HUDEP-2 (cell line): ENCODE results near the gene THG1L.
"Not testable (repeated sequence)": the region's sequence is repeated elsewhere in the genome, so short reads cannot be mapped to it uniquely, and the experiment has no call there.

Experiments used
- DNase-seq, 76 experiments: peaks; one replicate each; lab custom pipeline; 2025; ENCODE audit not compliant: unreplicated experiment in 76 of 76; lab: John Stamatoyannopoulos, UW

THG1L gene

DNA sequence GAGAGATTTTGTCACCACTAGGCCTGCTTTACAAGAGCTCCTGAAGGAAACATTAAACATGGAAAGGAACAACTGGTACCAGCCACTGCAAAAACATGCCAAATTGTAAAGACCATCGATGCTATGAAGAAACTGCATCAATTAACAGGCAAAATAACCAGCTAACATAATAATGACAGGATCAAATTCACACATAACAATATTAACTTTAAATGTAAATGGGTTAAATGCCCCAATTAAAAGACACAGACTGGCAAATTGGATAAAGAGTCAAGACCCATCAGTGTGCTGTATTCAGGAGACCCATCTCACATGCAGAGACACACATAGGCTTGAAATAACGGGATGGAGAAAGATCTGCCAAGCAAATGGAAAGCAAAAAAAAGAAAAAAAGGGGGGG lies 8.3 kb upstream of the THG1L start:
- DNase-seq = not testable (repeated sequence)

DNA sequence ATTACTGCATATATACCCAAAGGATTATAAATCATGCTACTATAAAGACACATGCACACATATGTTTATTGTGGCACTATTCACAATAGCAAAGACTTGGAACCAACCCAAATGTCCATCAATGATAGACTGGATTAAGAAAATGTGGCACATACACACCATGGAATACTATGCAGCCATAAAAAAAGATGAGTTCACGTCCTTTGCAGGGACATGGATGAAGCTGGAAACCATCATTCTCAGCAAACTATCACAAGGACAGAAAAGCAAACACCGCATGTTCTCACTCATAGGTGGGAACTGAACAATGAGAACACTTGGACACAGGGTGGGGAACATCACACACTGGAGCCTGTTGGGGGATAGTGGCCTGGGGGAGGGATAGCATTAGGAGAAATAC lies 4.6 kb upstream of the THG1L start:
- not testable (repeated sequence) for DNase-seq

DNA sequence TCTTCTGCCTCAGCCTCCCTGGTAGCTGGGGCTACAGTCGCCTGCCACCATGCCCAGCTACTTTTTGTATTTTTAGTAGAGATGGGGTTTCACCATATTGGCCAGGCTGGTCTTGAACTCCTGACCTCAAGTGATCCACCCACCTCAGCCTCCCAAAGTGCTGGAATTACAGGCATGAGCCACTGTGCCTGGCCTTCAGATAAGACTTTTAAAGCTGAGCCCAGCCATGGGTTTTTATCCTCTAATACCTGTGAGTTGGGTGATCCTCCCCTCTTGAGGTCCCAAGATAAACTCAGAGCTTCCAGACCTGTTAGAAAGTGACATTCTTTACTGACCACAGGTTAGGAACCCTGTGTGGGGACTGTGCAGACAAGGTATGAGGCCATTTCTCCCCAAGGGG lies 3.4 kb upstream of the THG1L start:
- not testable (repeated sequence) for DNase-seq

DNA sequence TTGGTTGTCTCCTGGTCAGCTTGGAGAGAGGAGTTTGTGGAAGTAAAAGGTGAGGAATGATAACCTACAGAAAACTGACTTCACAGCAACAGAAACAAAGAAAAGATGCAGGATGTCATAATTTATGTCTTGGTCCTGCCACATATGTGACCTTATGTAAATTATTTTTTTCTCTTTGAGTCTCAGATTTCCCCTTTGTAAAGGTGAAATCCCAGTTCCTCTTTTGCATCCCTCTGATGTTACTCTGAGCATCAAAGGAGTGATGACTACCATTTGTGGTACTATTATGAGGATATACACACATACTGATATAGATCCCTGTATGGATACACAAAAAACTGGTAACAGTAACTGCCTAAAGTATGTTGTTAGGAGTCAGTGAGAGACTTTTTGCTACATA lies 1.4 kb upstream of the THG1L start:
- DNase-seq = no peak

DNA sequence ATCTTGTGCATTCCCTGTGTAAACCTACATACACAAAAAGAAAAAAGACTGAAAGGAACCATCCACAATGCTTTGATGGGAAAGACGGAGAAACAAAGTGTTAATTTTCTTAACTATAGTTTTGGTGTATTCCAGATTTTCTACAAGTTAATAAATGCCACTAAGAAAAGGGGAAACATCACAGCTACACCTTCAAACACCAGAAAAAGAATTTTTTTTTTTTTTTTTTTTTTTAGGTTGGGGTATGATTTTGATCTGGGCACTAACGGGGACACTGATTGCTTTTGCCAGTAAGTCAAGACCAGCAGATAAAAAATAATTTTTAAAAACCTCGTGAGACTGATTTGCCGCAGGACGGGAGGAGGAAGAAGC lies 334 bp upstream of the THG1L start:
- DNase-seq = no peak

DNA sequence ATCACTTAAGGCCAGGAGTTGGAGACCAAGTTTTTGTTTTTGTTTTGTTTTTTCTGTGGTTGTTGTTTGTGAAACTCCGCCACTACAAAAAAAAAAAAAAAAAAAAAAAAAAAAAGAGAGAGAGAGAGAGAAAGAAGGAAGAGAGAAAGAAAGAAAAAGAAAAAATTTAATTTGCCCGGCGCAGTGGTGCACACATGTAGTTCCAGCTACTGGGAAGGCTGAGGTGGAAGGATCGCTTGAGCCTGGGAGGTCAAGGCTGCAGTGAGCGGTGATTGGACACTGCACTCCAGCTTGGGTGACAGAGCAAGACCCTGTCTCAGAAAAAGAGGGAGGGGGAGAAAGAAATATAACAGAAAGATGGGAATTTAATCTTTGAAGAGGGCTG lies 902 bp downstream of the THG1L start:
- peak in 2 of 76 experiments; percentile 23 to 31 for DNase-seq

DNA sequence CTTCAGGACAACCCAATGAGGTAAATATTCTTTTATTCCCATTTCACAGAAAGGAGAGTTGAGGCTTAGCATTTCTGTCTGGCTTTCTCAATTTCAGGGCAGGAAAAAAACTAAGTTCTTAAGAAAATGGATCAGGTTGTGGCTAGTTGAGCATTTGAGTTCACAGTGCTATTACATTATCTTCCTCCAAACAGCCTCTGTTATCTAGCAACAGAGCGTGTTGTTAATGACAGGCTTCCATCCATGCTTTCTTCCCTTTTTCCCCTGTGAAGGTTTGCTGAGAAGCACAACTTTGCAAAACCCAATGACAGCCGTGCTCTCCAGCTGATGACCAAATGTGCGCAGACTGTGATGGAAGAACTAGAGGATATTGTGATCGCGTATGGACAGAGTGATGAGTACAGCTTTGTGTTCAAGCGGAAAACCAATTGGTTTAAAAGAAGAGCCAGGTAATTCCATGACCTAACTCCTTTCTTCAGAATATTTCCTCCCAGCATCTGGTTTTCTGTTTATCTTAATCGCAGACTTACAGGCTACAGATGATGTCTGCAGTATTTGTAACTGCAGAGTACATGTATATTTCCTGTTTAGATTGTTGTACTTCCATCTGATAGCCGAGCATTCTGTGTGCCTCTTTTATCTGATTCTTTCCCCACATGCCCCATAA lies 1.5 kb downstream of the THG1L start:
- DNase-seq = peak in 33 of 76 experiments; percentile 2 to 58 (median 32)

DNA sequence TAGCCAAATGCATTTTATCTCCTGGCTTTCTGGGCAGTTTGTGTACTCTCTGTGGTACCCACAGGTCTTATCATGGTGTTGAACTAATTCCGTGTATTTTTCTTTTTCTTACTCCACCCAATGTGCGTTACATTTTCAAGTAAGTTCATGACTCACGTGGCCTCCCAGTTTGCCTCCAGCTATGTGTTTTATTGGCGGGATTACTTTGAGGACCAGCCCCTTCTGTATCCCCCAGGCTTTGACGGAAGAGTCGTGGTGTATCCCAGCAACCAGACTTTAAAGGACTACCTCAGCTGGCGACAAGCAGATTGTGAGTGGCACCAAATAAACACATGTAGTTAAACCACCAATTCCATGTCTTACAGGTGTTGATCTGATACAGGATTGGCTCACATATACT lies 3.2 kb downstream of the THG1L start:
- peak in 2 of 76 experiments; percentile 15 to 16 for DNase-seq

DNA sequence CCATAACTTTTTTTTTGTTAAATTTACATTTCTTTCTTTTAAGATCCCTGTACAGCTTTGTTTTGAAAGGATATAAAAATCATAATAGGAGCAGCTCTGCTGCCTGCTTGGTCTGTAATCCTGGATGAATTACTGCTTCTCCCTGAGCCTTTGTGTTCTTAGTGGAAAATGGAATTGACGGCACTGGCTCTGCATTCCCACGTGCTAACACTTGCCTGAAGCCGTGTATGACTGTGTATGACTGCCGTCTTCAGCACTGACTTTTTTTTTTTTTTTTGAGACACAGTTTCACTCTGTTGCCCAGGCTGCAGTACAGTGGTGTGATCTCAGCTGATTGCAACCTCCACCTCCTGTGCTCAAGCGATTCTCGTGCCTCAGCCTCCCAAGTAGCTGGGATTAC lies 4.8 kb downstream of the THG1L start:
- DNase-seq = no peak

DNA sequence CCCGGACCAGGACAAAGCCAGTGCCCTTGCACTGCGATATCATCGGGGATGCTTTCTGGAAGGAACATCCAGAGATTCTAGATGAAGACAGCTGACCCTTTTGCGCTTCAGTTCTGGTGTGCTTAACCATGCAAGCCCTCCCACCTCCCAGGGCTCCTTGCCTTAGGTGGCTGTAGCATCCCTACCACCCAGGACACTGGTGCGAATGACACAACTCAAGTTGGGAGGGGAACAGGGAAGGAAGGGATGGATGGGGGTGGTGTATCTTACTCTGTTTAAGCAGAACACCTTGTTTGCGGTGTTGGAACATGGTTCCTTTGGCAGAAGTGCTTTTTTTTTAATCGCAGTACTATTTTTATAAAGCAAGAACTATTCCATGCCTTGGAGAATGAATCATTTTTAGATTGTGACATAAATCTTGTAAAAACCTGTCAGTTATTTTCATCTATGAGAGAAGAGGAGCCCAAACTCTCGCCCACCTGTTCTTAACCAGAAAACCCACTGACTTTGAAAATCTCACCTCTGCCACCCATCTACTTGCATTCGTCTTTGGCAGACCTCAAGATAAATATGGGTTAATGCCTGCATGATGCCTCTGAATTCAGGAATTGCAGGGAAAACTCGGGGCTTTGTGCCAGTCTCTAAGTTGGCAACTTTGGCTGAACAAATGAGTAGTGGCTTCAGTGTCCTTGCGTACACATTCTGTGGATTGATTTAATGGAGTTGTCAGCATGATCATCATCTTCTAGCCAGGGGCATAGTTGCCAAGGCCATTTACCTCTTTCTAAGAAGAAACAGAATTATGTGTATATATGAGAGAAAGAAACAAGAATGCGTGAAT lies 8.4 kb downstream of the THG1L start:
- no peak for DNase-seq

DNA sequence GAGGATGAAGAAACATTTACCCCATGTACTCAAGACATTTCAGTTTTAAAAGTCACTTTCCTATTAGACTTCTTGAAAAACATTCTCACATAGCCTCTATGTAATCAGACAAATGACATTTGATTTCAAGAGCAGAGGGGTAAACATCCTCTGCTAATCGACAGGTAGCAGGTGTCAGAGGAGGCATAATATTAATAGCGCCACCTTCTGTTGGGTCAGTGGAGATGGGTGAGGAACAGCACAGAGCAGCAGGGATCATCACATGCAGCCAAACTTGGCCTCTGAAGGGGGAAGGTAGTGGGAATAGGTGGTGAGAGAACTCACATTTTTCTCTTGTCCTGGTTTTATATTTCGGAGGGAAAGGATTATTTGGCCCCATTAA lies 9.0 kb downstream of the THG1L start:
- peak in 22 of 76 experiments; percentile 2 to 39 (median 21) for DNase-seq

DNA sequence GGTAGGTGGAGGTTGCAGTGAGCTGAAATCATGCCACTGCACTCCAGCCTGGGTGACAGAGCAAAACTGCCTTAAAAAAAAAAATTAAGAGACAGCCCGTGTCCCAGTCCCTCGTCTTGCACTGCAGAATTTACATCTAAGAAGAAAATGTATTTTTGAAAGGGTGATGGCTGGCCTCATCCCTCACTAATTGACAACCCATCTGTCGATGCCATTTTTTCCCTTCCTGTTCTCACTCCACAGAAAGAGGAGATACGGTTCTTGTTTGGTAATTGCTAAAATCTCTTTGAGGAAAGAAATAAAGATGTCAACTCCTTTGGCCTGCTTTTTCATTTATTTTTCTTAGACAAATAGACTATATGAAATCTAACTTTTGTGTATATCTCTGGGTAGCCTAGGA lies 9.9 kb downstream of the THG1L start:
- no peak for DNase-seq

DNA sequence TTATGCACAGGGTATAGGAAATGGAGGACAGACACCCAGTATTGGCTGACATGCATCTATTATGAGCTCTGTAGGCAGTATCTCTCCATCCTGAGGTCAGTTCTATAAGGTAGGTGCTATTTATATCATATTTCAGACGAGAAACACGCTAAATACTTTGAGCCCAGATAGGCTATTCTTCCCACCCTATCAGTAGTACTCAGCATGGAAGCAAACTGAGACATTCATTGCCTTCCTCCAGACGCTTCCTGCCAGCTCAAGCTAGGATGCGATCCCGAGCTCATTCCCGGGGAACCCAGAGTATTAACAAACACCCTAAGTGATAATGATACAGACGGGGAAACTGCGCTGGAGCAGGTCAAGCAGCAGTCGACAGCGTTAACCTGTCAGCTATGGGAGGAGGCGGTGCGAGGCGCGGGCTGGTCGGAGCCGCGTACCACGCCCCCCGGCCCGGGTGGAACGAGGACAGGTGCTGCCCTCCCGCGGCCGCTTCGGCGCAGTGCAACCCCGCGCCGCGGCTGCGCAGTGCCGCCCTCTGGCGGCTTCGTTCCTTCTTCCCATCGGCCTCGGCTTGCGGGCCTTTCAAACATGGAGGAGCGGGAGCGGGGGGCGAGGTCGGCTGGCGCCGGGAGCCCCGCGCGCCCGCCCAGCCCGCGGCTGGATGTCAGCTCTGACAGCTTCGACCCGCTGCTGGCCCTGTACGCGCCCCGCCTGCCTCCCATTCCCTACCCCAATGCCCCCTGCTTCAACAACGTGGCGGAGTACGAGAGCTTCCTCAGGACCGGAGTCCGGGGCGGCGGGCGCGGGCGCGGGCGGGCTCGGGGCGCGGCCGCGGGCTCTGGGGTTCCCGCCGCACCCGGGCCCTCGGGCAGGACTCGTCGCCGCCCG lies 12.2 kb downstream of the THG1L start, which contains the start of gene LSM11:
LSM11 (plus strand) TSS at position 550 of the 888 bp plus-strand sequence; CDS start at position 589, 39 bp downstream.
- peak in 74 of 76 experiments; percentile 4 to 92 (median 79) for DNase-seq

DNA sequence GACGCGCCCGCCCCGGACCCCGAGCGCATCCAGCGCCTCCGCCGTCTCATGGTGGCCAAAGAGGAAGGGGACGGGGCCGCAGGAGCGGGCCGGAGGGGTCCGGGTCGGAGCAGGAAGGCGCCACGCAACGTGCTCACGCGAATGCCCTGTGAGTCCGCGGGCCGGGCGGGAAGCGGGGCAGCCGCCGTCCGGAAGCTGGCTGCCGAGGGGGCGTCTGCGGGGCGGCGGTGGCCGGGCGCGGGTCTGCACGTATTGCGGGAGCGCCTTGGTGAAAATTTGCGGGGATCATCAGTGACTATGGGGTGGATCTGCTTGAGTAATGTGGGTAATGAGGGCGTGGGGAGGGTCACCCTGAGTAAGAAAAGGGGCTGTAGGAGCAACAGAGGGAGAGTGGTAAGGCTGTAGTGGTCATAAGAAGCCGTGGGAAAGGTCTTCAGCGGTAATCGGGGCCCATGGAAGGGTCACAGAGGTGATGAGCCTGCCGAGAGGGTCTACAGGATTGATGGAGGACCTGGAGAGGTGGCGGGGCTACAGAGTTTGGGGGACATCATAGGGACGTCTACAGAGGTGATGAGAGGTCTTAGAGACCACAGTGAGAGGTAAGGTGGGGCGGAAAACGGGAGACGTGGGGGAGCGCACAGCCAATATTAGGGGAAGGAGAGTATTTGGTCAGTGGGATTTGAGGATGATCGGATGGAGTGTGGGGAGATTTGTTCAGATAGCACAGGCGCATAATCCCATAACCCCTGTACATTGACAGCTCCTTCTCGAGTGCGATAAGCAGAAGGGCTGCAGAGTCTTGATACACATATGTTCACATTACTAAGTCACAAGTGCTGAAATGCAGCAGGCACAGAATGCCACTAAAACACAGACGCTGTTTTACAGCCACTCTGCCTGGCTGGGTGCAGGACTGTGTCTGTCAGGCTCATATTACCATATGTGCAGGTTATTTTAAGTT lies 13.1 kb downstream of the THG1L start:
- DNase-seq = peak in 71 of 76 experiments; percentile 3 to 79 (median 52)

DNA sequence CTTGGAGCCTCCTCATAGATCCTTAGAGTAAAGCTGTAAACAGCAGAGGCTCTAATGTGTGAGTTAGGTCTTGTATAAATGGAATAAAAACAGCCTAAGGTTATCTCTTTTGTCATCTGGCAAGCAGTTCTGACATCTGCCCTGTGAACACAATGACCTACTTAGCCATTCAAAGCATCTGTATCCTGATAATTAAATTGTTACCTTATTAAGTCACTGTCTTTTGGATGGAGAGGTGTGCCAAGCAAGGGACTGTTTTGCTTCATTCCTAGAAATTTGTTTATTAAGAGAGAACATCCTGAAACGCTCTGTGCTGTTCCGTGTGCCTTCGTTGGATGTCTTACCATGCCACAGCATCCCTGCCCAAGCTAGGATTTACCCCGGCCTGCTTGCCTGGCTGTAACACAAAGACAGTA lies 13.8 kb downstream of the THG1L start:
- DNase-seq = peak in 9 of 76 experiments; percentile 19 to 59 (median 47)

DNA sequence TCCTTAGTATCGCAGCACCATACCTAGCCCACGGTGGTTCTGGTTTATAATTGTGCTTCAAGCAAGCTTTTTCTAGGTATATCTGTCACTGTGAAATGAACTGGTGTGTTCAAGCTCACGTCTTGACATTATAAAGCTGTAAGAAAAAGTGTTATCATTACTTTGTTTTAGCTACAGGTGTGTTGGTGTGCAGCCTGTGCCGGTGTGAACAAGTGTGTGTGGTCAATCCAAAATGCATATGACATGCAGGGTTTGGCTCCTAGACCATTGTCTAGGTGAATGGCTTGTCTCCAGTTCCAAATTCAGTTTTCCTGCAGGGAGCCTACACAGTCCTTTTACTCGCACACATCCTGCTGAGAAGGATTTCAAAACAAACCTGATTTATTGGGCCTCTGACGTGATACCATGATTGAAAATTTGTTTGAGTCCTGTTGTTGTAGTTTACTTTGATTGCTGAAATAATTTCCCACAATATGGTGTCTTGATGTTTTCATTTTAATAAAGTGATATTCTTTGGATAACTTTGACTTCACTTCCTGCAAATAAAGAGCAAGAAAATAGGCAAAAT lies 16.0 kb downstream of the THG1L start:
- no peak for DNase-seq

DNA sequence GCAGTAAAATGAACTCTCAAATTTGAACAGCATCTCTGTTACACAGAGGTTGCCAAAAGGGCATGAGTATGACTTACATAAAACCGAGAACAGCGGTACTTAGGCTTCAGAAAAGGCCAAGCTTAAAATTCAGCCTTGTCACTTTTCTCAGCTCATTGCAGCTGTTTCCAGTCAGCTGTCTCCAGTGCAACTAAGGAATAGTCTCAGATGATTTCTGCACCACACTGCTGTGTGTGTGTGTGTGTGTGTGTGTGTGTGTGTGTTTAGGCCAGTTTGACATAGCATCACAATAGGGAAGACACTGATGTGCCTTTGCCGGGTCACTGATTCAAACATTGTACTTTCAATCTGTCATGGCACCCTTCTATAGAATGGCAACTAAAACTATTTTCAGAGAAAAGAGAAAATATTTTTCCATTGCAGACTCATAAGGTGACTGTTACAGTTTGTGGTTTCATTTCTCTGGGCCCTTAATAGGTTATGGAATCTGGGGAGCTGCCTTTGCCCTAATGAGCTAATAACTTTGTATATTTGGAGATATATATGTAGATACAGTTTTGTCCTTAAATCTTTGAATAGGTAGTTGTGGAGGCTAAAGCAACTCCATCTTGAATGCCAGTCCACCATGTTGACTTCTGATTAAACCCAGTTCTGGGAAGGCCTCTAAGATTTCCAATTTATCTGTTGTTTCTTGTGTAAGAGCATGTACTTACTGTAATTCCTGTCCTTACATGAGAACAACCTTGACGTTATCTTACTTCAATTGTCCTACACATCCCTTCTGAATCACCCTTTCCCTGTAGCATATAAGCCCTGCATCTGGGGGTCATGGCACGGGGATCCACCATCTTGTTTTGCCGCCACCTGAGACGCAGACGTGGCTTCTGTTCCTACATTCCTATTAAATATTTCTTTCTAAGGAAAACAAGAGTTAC lies 16.8 kb downstream of the THG1L start:
- no peak for DNase-seq

DNA sequence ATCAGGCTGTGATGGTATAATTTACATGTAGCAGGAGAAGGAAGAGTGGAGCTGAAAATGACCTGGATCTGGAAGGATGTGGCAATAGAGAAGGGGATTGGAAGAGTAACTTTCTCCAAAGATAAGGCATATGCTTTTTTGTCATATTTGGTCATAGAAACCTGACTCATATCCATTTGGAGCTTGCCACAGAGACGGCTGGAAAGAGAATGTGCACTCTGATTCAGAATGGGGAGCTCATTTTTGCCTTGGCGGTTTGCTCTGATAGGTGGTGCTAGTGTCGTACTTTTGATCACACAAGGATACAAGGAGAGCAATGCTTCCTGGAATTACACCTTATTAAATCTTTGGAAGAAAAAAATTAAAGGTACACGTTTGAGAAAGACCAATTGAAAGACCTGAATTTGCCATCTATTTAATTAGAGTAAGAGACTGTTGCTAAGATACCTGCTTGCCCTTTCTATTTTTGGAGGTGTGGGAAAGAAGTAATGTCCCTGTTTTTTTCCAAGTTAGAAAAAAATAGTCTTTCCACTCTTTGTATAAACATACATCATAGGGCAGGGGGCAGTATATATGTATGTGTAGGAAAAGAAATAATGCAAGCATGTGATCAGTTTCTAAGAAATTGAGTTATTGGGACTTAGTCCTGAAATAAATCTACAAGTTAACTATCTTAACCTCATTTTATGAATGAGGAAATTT lies 17.7 kb downstream of the THG1L start:
- no peak for DNase-seq
